Measurements from ENCODE around the gene ITGB7.
A peak's percentile ranks its signal among the peaks of the same experiment; 100 is the strongest.
"Not testable (repeated sequence)": the region's sequence is repeated elsewhere in the genome, so short reads cannot be mapped to it uniquely, and the experiment has no call there.

Gene ITGB7

DNA sequence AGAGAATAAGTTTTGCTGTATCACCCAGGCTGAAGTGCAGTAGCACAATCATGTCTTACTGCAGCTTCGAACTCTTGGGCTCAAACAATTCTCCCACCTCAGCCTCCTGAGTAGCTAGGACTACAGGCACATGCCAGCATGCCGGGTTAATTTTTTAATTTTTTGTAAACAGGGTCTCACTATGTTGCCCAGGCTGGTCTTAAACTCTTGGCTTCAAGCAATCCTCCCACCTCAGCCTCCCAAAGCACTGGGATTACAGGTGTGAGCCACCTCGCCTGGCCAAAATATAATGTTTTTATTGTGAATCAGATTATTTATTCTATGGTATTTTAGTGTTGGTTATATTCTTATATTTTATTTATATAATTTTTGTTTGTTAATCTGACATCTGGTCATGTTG lies 30.3 kb downstream of the ITGB7 start:
- DNase-seq = no peak

DNA sequence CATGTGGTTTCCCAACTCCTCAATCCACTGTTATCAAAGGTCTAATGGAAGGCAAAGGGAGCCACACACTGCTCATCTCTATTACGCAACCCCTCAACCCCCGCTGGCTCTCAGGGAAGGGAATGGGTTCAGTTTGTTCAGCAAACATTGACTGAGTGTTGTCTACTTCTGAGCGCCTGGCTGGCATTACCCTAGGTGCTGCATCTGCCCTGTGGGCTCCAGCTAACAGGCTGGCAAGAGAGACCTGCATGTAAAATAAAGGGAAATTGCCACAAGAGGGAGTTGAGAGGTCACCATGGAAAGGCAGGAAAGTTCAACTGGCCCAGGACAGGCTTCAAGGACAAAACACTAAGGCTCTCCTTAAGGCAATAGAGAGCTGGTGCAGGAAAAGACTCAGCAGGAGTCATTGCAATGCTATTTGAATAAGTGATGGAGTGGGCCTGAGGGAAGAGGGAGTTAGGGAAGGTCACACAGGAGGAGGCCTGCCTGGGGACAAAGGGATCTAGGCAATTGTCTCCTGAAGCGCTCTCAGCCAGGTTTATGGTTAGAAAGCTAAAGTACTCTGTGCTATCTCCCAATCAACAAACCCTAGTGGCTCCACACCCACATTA lies 32.1 kb downstream of the ITGB7 start:
- no peak for DNase-seq

DNA sequence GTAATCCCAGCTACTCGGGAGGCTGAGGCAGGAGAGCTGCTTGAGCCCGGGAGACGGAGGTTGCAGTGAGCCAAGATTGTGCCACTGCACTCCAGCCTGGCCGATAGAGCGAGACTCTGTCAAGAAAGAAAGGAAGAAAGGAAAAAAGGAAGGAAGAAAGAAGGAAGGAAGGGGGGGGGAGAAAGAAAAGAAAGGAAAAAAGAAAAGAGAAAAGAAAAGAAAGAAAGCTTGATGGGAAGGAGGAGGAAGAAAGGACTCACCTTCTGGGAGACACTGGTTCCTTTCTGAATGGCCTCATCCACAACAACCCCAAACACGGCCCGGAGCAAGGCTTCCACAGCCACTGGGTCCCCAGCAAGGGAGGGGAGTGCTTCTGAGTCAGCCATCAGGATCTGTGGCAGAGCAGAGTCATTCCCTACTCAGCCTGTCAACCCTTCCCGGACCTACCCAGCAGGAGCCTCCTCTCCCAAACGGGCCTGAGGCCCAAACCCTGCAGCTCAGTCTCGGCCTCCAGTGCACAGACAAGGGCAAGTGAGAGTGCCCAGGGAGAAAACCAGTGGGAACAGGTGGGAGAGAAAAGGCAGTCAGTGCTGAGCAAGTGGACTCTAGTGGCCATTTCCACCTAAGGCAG lies 33.9 kb downstream of the ITGB7 start:
- DNase-seq = no peak

DNA sequence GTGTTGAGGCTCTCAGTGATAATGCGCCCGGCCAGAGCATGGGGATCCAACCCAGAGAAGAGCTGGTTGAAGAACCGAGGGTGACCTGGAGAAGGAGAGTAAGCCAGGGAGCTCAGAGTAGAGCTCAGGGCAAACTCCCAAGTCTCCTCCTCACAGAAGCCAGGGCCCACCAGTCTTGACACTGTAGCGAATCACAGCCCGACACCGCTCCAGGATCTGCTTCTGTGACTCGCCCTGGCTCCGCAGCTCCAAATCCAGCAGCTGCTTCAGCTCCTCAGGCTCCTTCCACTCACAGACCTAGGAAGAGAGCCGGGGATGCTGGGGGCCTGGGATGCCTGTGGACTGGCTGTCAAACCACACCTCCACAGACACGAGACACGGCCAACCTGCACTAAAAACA lies 34.7 kb downstream of the ITGB7 start:
- no peak for DNase-seq

DNA sequence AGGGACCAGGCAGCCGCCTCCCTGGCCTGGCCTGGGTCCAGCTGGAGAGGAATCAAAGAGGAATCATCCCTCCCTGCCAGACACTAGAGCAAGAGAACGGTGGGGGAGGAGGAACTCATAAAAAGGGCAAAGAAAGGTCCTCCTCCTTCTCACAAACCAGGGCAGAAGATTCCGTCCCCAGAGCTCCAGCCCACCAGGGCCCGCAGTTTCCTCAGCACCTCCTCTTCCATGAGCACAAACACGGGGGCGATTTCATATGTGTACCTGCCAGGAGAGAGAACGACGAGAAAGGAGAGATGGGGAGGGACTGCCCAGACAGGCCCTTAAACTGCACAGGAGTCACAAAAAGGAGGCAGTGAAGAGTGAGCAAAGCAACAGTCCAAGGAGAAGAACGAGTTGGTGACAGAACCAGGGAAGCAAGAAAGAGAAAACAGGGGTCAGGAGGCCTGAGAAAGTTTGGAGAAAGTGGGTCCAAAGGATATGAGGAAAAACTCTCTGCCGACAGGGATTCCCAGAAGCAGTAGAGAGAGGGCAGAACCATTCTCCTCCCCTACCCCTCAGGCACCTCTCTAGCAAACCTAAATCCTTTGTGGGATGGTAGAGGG lies 35.2 kb downstream of the ITGB7 start:
- DNase-seq = no peak

DNA sequence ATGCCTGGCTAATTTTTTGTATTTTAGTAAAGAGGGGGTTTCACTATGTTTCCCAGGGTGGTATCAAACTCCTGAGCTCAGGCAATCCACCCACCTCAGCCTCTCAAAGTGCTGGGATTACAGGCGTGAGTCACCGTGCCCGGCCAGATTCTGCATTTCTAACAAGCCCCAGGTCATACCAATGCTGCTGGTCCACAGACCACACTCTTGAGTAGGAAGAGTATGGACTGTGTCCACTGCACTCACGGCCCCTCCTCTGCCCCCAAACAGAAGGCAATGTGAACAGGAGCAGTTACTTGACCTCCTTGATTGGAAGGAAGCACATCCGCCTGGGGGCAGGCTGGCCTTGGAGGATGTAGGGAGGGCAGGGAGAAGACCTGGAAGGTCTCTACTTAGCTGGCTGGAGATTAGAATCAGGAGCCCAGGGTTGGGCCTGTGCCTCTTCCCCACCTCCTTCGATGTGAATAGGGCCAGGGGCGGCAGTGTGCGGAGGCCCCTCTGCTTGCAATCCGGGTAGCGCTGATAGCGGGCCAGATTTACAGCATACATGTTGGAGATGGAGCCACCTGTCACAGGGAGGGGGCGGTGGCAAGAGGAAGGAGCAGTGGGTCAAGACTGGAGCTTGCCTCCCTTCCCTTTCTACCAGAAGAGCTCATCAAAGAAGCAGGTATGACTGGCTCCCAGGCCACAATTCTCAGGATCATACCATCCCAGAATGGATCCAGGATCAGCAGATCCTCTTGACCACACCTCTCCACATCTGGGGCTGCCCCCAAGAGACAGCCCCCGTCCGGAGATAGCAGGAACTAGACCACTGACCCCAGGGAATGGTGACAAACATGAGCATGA lies 36.0 kb downstream of the ITGB7 start:
- DNase-seq = no peak

DNA sequence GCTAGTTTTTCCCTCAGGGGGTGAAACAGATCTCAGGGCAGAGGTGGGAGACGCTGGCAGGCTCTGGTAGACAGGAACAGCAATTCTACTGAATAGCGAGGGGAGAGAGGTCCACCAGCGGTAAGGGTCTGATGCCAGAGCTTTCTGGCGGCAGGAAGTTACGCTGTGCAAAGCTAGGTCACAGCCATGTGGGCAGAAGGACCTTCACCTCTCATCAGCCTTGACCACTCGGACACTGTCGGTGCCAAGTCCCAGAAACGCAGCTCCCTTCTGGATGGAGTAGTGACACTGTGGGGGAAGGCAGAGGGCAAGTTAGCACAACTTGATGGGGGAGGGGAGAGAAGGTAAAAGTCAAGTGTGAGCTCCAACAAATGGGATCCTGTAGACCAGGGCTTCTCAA lies 36.8 kb downstream of the ITGB7 start:
- DNase-seq = no peak

DNA sequence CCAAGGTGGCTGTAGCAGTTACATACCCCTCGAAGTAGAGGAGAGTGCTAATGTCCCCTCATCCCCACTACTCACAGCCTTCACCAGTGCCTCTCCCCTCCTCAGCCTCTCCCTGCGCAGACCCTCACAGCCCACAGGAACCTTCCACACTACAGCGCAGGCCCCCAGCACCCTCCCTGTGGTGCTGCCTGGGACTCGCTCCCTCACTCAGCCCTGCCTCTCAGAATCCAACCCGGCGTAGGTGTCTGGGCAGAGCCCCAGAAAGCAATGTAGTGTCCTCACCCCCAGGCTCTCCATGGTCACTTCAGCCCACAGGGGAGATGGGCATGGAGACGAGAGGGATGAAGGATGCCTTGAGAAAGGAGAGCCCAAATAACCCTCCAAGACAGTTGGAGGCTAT lies 37.4 kb downstream of the ITGB7 start:
- DNase-seq = no peak

DNA sequence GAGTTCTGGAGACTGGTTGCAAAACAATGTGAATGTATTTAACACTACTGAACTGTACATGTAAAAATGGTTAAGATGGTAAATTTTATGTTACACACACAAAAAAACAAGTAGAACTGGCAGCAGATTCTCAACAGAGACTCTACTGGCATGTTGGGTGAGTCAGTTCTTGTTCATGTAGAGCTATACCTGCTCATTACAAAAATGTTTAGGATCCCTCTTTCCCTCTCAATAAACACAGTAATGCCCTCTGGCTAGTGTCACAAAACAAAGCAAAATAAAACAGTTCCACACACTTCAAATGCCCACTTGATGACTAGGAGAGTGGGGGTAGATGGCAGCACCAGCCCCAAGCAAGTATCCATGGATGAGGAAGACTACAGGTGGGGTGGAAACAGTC lies 40.2 kb downstream of the ITGB7 start:
- DNase-seq = no peak

DNA sequence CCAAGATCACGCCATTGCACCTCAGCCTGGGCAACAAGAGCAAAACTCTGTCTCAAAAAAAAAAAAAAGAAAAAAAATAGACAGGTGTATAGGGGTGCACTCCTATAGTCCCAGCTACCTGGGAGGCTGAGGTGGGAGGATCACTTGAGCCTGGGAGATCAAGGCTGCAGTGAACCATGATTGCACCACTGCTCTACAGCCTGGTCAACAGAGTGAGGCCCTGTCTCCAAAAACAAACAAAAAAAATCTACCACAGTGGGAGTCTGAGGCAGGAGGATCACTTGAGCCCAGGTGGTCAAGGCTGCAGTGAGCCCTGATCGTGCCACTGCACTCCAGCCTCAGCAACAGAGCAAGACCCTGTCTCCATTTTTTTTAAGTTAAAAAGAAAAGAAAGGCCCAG lies 44.0 kb downstream of the ITGB7 start:
- DNase-seq = not testable (repeated sequence)

DNA sequence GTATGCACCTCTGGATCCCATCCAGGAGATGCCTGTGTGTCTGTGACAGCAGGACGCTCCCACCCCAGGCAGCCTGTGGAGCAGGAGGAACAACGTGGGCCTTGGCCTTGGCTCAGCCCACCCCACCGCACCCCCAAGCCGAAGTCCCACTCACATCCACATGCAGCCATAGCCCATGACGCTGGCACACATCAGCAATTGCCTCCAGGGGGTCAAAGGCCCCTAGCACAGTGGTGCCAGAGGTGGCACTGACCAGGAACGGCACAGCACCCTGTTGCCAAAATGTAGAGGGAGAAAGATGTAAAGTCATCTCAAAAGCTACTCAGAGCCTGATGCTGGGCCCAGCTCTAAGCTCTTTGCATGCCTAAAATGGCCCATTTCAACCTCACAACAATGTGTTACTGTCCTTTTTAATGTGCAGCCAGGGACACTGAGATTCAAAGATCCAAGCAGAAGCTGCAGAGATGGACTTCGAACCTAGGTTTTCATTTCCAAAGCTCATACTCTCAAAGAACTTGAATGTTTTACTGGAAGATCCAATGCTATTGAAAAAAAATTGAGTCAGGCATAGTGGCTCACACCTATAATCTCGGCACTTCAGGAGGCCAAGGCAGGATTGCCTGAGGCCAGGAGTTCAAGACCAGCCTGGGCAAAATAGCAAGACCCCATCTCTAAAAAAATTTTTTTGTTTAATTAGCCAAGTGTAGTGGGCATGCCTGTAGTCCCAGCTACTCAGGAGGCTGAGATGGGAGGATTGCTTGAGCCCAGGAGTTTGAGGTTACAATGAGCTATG lies 45.7 kb downstream of the ITGB7 start:
- no peak for DNase-seq

DNA sequence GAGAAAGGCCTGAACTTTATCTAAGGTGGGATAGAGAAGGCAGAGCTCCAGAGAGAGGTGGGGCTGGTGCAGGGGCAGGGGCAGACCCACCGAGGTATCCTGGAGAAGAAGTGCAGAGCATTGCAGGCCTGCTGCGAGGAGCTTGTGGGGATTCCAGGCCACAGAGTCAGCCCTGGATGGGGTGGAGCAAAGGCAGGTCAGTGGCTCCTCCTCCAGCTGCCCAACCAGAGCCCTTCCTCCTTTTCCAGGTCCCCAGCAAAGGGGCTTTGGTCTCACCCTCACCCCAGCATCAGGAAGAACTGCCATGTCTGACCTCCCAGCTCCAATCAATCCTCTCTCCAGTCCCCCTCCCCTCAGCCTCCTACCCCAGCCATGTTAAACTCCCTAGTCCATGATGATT lies 46.4 kb downstream of the ITGB7 start:
- DNase-seq = no peak

DNA sequence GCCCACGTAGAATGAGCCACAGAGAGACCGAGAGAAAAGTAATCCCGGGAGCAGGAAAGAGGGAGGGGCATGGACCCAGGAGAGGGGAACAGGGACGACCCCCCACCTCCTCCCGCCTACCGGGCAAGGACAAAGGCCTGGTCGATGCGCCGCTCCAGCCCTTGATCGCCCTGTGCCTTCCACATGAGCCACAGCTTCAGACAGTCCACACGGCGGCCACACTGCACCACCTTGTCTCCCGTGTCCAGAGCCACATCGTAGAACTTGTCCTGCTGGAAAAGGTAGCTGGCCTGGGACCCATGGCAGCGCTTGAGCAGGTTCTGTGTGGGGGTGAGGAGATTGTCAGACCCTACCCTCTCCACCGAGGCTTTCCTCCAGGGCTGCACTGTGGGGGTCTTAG lies 47.1 kb downstream of the ITGB7 start:
- no peak for DNase-seq

DNA sequence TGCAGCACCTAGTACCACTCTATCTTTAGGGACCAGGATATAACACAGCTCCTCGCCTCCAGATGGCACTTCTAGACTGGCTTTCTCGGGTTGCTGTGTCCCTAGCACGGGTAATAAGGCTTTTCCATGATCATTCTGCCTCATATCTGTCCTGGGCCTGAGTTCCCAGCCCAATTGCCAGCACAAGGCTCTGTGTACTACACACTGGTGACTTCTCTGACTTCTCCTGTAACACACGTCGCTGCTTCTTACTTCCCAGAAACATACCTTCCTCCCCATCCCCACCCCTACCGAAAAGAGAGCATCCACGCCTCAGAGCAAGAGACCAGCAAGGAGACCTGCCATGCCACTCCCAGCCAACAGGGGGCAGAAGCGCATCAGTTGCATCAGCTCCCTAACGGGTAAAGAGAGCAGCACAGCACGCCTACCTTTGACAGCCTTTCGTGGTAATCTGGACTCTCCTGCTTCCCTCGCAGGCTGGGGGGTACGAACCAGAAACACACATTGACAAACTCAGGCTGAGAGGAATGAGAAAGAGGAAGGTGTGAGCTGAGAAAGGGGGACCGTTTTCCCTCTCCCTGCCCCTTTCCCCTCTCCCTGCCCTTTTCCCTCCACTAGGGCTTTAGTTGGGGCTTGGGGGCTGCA lies 47.7 kb downstream of the ITGB7 start:
- peak; percentile 83 for DNase-seq

DNA sequence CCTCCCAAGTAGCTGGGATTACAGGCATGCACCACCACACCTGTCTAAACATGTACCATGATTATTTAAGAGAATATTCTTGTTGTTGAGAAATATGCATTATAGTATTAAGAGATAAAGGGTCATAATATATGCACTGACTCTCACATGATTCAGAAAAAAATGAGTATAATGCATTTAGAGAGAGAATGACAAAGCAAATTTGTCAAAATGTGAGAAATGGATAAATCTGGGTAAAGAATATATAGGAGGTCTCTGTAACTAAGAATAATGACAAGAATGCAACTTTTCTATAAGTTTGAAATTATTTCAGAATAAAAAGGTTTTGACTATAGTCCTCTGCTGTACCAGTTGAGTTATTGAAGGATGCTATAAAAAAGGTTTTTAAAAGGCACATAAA lies 54.7 kb downstream of the ITGB7 start:
- DNase-seq = no peak

DNA sequence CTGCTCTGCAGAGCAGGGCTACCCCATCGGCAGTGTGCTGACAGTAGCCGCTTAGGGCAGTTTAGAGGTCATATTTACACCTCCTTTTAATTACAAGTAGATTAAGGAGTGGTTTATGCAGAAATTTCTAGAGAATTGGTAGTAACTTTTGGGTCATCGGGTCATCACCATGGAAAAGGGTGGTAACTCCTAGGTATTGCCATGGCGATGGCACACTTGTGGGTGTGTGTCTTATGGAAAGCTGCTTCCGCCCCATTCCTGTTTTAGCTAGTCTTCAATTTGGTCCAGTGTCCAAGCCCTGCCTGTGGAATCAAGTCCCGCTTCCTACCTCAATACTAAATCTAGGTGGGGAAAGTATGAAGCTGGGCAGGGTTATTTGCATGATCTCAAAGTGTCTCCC lies 56.0 kb downstream of the ITGB7 start:
- DNase-seq = no peak

DNA sequence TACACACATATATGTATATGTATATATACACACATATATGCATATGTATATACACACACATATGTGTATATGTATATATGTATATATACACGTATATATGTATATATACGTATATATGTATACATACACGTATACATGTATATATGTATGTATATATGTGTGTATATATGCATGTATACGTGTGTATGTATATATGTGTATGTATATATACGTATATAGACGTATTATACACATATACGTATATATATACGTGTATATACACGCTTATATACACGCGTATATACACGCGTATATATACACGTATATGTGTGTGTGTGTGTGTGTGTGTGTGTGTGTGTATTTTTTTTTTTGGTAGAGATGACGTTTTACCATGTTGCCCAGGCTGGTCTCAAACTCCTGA lies 59.4 kb downstream of the ITGB7 start:
- no peak for DNase-seq

DNA sequence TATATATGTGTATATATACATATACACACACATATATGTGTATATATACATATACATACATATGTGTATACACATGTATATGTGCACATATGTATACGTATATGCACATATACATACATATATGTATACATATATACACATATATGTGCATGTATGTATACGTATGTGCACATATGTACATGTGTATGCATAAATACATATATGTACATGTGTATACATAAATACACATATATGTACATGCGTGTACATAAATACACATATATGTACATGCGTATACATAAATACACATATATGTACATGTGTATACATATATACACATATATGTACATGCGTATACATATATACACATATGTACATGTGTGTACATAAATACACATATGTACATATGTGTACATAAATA lies 59.9 kb downstream of the ITGB7 start:
- no peak for DNase-seq

DNA sequence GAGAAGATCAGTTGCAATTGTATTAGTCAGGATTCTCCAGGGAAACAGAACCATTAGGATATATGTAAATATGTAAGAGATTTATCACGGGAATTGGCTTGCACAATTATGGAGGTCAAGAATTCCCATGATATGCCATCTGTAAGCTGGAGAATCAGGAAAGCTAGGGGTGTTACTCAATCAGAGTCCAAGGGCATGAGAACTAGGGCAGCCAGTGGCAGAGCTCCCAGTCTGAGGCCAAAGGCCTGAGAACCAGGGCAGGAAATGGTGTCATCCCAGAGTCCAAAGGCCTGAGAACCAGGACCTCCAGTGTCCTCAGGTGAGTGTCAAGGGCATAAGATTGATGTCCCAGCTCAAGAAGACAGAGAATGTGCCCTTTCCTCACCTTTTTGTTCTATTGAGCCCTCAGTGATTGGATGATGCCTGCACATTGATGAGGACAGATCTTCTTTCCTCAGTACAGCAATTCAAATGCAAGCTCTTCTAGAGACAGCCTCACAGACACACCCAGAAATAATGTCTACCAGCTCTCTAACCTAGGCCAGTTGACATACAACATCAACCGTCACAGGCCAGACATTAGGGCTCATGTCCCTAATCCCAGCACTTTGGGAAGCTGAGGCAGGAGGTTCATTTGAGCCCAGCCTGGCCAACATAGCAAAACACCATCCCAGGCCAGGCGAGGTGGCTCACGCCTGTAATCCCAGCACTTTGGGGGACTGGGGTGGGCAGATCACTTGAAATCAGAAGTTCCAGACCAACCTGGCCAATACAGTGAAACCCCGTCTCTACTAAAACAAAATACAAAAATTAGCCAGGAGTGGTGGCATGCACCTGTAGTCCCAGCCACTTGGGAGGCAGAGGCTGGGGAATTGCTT lies 61.4 kb downstream of the ITGB7 start:
- DNase-seq = no peak

DNA sequence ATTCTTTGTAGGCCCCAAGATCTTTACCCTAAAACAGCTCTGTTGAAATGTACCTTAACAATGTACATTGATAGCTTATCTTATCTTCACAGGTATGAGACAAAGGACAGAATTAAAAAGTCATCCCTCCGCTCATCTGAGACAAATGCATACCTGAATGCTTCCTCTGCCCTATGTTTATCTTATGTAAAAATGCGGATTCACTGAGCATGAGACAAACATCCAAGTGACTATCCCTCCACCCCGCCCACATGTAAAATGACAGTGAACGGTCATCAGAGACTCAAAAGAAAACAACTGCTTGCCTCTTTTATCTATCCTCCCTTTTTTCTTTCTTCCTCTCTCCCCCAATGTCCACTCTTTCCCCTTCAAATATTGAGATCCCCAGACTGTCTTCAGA lies 63.7 kb downstream of the ITGB7 start:
- no peak for DNase-seq
